Activated B cell treated with CpG ODN at 0.5 μM for 24 hours (primary cell): ENCODE results near the gene RMDN2. TPM values are rescaled to one million over a fixed set of nuclear protein-coding genes. Genes with fewer than 3 reads are reported as not detected.

Source experiments
- ATAC-seq: fragments of 200-7000 bp; cut with Tn5 transposase; one replicate; pipeline ENCODE4 v1.10.0; 2021; ENCODE audit warnings: low read depth, mild to moderate bottlenecking, moderate library complexity
- CTCF ChIA-PET: fragments of 350-600 bp; sonication (Branson Sonifier 250); formaldehyde crosslinking; loops from one replicate; lab custom pipeline; 2021; ENCODE audit warnings: antibody characterized with exemption; lab: Charles Lee
- POLR2A ChIA-PET: fragments of 350-600 bp; sonication (Branson Sonifier 250); formaldehyde crosslinking; loops from one replicate; lab custom pipeline; 2021; ENCODE audit warnings: antibody characterized with exemption; lab: Charles Lee
- DNase-seq: peaks from one replicate; pipeline ENCODE4 v3.0.0; 2022
- H3K27ac Mint-ChIP-seq: one replicate; pipeline ENCODE4 v1.8.0; 2020; ENCODE audit warnings: mixed read lengths
- H3K27me3 Mint-ChIP-seq: one replicate; pipeline ENCODE4 v1.8.0; 2021; ENCODE audit warnings: mixed read lengths
- H3K36me3 Mint-ChIP-seq: one replicate; pipeline ENCODE4 v1.8.0; 2021; ENCODE audit warnings: low read depth, mixed read lengths
- H3K4me1 Mint-ChIP-seq: one replicate; pipeline ENCODE4 v1.8.0; 2021; ENCODE audit warnings: mixed read lengths
- H3K4me3 Mint-ChIP-seq: one replicate; pipeline ENCODE4 v1.8.0; 2020; ENCODE audit warnings: mild to moderate bottlenecking, mixed read lengths
- H3K9me3 Mint-ChIP-seq: one replicate; pipeline ENCODE4 v1.8.0; 2020; ENCODE audit warnings: mixed read lengths
- CTCF ChIP-seq: fragments of 200-600 bp; IDR thresholded peaks from one replicate; pipeline ENCODE4 v1.8.0; 2022; ENCODE audit warnings: antibody characterized with exemption, mild to moderate bottlenecking
- intact Hi-C: fragments of 100-400 bp; cut with micrococcal nuclease; formaldehyde crosslinking; loops from one replicate; pipeline ENCODE4 v1.15.1; 2024
- total RNA-seq: library from RNA; stranded (reverse); gene quantifications from 2 replicates; pipeline ENCODE4 v1.2.3, GENCODE V29; 2022

RMDN2 gene
- total RNA-seq, 1 donor from 2014 or later = 7.0 TPM

- no peak for ATAC-seq
- ChIA-PET CTCF (no interaction called here), POLR2A (no interaction called here)
- H3K27ac Mint-ChIP-seq = no peak overlapping the region
- intact Hi-C loops = no loop called here
- TF ChIP-seq CTCF = no peak
- no peak overlapping the region for H3K4me3 Mint-ChIP-seq
- H3K4me1 Mint-ChIP-seq = peaks cover 25% of the 10 kb centered on the region
- no peaks in the 10 kb centered on the region for H3K27me3 Mint-ChIP-seq
- H3K36me3 Mint-ChIP-seq = no peaks in the 10 kb centered on the region
- no peaks in the 10 kb centered on the region for H3K9me3 Mint-ChIP-seq
- DNase-seq = no peak
Observed at GRCh38 chr2:37896319-37896718, 28.8 kb upstream of the RMDN2 start.

DNA sequence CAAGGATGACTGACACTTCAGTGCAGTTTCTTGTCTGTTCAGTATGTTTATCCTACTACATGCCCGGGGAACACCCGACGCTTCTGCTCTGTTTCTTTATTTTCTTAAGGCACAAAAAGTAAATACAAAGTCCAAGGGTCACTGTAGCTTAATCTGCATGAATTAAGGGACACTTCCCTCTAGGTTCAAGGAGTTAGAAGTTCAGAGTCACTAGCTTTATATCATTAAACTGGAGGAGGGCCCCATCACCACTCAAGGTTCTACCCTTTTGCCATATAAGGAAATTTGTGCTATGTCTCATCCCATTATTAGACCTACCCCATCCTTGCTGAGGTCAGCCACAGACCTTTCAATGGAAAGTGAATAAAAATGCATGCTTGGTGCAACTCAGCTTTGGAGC, 27.6 kb upstream of the RMDN2 start:
- no peak for ATAC-seq
- no peak for TF ChIP-seq CTCF
- Mint-ChIP-seq H3K4me3 (no peak overlapping the region), H3K9me3 (no peaks in the 10 kb centered on the region), H3K4me1 (peaks cover 13% of the 10 kb centered on the region), H3K27ac (no peak overlapping the region), H3K36me3 (no peaks in the 10 kb centered on the region), H3K27me3 (no peaks in the 10 kb centered on the region)
- intact Hi-C loops = no loop called here
- ChIA-PET CTCF (no interaction called here), POLR2A (no interaction called here)
- DNase-seq = no peak

DNA sequence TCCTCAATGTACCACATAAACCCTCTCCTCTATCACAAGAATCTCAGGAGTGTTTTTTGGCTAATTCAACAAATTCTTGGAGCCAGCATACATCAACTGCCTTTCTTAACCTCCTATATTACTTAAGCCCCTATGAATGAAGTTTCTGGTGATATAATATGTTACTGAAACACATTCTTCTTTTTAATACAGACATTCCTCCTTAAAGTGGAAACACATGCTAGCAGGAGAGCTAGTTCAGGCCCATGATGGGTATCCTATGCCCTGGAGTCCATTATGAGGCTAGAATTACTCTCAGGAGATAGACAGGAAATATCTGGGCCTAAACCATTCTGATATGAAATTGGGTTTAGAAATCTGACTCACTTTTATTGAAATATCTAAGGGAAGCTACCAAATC, 26.6 kb upstream of the RMDN2 start:
- H3K4me1 Mint-ChIP-seq = peaks cover 4% of the 10 kb centered on the region
- peaks cover 2% of the 10 kb centered on the region for H3K27me3 Mint-ChIP-seq
- DNase-seq (no peak), ATAC-seq (no peak)
- ChIA-PET CTCF (interaction anchor here (1.1 kb wide), 1 partner anchor 22 kb away, joined by 3 read pairs; no protein-coding TSS in a partner anchor), POLR2A (no interaction called here)
- intact Hi-C loops = no loop called here
- no peak overlapping the region for H3K4me3 Mint-ChIP-seq
- TF ChIP-seq CTCF = no peak
- no peaks in the 10 kb centered on the region for H3K36me3 Mint-ChIP-seq
- H3K27ac Mint-ChIP-seq = no peak overlapping the region
- no peaks in the 10 kb centered on the region for H3K9me3 Mint-ChIP-seq

DNA sequence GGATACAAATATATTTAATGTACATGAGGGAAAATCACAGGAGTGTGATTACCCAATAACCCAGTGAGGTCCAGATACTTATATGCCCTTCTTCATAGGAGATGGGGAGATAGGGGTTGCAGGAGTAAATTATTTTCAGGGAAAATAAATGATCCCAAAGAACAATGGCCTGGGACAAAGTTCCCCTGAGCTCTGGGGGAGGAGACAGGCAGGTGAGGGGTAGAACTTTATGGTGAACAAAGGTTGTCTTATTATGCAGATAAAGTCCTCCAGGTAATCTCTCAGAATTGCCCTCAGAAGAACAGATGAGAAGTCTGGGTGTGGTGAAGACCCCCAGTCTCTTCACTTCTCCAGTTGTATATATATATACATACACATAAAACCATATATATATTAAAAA, 22.1 kb upstream of the RMDN2 start:
- POLR2A ChIA-PET = no interaction called here
- intact Hi-C loops = no loop called here
- ATAC-seq = no peak
- DNase-seq = no peak
- Mint-ChIP-seq H3K36me3 (no peaks in the 10 kb centered on the region), H3K4me3 (no peak overlapping the region), H3K27ac (no peak overlapping the region), H3K4me1 (no peaks in the 10 kb centered on the region), H3K9me3 (no peaks in the 10 kb centered on the region), H3K27me3 (peaks cover 2% of the 10 kb centered on the region)
- CTCF ChIA-PET = no interaction called here
- TF ChIP-seq CTCF = no peak

DNA sequence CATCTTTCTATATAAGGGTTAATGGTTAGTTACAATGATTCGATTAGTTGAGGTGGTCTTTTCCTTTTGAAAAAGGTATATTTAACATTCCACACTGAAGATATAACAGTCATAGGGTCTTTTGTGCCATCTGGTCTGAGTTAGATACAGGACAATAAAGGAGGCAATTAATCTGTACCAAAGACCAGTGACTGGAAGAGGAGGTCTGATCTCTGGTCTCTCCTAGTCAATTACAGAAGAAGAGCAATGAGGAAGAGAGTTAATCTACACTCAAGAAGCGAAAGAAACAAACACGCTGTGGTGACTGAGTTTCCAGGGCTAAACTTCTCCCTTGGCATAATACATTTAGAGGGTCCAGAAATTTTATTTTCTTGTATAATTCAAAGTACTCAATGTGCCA, 20.7 kb upstream of the RMDN2 start:
- no peak for DNase-seq
- ChIA-PET CTCF (no interaction called here), POLR2A (no interaction called here)
- Mint-ChIP-seq H3K4me3 (no peak overlapping the region), H3K36me3 (no peaks in the 10 kb centered on the region), H3K27me3 (peaks cover 2% of the 10 kb centered on the region), H3K9me3 (no peaks in the 10 kb centered on the region), H3K4me1 (no peaks in the 10 kb centered on the region), H3K27ac (no peak overlapping the region)
- no peak for ATAC-seq
- TF ChIP-seq CTCF = no peak
- intact Hi-C loops = no loop called here
